Measurements from ENCODE around the gene SPEM1.
"Not testable (repeated sequence)": the region's sequence is repeated elsewhere in the genome, so short reads cannot be mapped to it uniquely, and the experiment has no call there.

The SPEM1 gene

GRCh38 chr17:7470457-7470973 lies 50.4 kb downstream of the SPEM1 start:
- DNase-seq (ENCODE audit: low read depth): not testable (repeated sequence)
